GM11168 (cell line): ENCODE data around the gene TOB1.

Experiments used
- in situ Hi-C: fragments of 300-500 bp; cut with MboI; formaldehyde crosslinking; loops from one replicate; pipeline ENCODE4 v1.12.0; 2022; ENCODE audit warnings: low sequenced_read_pairs; ENCODE audit not compliant: unreplicated experiment

The TOB1 gene

GRCh38 chr17:50871898-50872297, 5.7 kb upstream of the TOB1 start:
- in situ Hi-C loops: no loop called here

DNA sequence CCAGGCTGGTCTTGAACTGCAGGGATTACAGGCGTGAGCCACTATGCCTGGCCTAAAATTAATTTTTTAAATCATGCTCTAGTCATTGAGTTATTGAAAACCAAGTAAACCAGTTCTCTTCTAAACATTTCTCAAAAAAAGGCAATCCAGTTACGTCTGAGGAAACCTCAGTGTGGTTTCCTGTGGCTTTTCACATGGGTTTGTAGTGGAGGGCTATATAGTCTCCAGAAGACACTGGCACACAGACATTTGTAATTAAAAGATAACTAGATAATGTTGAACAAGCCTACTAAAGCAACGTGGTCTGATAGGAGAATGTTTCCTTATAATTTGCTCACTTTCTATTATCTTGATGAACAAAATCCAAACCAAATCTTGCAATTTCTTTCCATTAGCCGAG, 5.2 kb upstream of the TOB1 start:
- in situ Hi-C loops: no loop called here

DNA sequence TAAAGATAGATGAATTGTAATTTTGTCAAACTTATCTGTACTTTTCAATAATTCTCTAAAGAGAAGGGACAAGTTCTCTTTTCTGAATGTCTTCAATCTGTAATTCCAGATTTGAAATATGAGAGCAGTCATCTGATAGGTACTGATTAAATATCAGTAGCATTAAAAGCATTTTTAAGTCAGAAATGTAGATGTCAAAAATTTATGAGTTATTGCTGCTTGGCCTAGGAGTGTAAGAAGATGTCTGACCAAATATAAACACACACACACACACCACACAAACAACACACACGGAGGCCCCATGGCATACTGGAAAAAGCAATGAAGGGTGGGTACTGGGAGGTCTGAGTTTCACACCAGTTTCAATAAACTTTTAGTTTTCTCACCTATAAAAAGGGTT, 2.4 kb upstream of the TOB1 start:
- in situ Hi-C loops: no loop called here

DNA sequence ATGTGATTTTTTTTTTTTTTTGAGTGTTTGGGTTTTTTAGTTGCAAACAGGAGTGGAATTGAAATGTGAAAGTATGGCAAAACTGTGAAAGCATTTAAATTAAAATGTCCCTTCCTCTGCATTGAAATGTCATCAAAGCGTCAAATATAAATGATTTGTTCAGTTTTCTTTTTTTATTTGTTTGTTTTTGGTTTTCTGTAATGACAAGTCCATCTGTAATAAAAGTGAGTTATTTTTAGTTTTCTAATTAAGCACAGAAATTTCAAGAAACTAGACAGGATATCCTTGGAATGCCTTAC, 1.9 kb upstream of the TOB1 start:
- in situ Hi-C loops: no loop called here

GRCh38 chr17:50867363-50868139, 1.4 kb upstream of the TOB1 start:
- in situ Hi-C loops: no loop called here

DNA sequence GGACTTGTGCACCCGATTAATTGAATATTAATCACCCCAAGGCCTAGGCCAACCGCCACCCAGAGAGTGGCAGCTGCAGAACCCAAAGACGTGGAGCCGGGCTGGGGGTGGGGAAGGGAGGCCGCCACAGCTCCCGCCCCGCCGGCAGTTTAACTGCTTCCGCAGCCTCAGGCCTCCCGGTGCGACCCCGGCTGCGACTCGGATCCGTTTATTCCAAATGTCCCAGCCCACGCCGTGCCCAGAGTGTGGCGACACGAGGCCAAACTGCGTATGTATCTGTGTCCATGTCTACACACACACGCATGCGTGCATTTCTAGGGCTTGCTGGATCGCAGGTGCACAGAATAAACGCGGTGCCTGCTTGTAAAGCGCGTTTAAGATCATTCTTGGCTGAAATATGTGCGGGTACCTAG, 802 bp upstream of the TOB1 start:
- in situ Hi-C loops: no loop called here

GRCh38 chr17:50865868-50866260, 290 bp downstream of the TOB1 start:
- in situ Hi-C loops: no loop called here

GRCh38 chr17:50865060-50865867, 890 bp downstream of the TOB1 start:
- in situ Hi-C loops: no loop called here

GRCh38 chr17:50864747-50865059, 1.5 kb downstream of the TOB1 start:
- in situ Hi-C loops: loop anchor here (5.0 kb wide), 1 partner anchor 93 kb away; no protein-coding TSS in a partner anchor

DNA sequence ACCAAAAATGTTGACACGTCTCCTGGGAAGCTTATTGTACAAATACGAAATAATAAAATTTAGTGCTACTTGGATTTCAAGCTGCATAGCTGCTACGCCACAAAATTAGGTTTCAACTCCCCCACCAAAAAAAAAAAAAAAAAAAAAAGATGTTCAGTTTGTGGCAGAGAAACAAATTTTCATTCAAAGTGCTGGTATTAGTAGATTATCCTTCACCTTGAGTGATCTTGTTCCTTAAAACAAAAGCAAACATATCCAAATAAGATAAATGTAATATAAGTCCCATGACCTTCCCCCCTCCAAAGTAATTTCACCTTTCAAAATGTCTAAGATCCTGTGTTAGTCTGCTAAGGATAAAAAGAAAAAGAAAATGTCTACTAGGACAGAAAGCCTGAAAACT, 2.2 kb downstream of the TOB1 start:
- in situ Hi-C loops: loop anchor here (5.0 kb wide), 1 partner anchor 93 kb away; no protein-coding TSS in a partner anchor

- in situ Hi-C loops: loop anchor here (5.0 kb wide), 1 partner anchor 94 kb away; no protein-coding TSS in a partner anchor
These were observed 2.8 kb downstream of the TOB1 start for GRCh38 chr17:50863221-50863843.

GRCh38 chr17:50861822-50862528, 4.2 kb downstream of the TOB1 start:
- in situ Hi-C loops: loop anchor here (5.0 kb wide), 1 partner anchor 95 kb away; no protein-coding TSS in a partner anchor

DNA sequence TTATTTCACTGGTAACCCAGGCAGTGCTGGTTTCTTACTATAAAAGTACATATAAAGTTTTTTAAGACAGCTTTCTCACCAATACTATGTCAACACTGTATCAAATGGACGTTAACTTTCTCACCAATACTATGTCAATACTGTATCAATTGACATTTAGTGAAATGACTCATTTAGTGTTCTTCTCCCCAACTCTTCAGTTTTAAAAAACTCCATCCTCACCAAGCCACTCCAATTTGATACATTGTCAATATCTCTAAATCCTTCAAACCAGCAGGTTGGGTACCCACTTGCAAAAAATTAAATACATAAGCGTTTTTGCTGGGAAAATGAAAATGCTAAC, 4.8 kb downstream of the TOB1 start:
- in situ Hi-C loops: loop anchor here (5.0 kb wide), 1 partner anchor 96 kb away; no protein-coding TSS in a partner anchor

DNA sequence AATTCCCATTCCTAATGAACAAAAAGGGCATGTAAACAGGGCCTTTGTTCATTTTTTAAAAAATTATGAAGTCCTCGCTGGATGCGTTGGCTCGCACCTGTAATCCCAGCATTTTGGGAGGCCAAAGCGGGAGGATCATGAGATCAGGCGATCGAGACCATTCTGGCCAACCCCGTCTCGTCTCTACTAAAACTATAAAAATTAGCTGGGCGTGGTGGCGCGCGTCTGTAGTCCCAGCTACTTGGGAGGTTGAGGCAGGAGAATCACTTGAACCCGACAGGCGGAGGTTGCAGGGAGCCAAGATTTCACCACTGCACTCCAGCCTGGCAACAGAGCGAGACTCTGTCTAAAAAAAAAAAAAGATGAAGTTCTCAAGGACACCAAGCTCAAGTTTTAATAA, 6.4 kb downstream of the TOB1 start:
- in situ Hi-C loops: loop anchor here (5.0 kb wide), 1 partner anchor 98 kb away; no protein-coding TSS in a partner anchor

DNA sequence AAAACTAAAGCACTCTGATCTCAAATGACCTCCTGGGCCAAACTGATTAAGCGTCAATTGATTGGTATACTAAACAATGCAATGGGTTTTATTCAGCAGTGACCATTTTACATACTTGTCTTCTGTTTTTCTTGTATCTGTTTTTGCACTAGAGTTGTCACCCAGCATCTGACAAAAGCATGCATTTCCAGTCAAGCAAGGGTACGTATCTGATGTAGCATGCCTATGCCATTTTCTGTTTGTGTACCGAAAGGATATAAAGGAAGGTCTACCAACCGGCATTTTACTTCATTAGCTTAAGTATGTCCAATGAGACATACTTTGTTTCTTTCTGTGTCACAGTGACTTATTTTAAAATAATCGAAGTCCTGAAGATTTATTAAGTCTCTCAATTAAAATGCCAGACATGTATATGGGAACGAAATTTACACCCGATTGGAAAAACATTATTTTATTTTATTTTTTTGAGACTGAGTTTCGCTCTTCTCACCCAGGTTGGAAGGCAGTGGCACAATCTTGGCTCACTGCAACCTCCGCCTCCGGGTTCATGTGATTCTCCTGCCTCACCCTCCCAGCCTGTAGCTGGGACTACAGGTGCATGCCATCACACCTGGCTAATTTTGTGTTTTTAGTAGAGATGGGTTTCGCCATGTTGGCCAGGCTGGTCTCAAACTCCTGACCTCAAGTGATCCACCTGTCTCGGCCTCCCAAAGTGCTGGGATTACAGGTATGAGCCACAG, 7.5 kb downstream of the TOB1 start:
- in situ Hi-C loops: no loop called here

DNA sequence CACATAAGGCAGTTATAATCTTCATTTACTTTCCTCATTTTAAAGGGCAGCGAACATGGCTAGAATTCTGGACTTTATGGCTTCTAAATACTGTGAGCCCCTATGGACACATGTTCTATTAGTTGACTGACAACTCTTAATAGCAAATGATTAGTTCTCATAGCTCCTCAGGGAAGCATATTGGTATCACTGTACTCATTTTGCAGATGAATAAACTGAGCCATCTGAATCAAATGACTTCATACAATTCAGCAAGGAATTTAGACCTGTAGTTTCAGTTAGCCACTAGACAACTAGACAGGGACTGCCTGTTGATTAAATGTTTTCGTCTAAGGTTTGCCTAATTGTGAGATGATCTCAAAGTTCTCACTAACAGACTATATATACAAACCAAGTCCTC, 9.7 kb downstream of the TOB1 start:
- in situ Hi-C loops: no loop called here

GRCh38 chr17:50855708-50856330, 10.3 kb downstream of the TOB1 start:
- in situ Hi-C loops: no loop called here

GRCh38 chr17:50853781-50854180, 12.4 kb downstream of the TOB1 start:
- in situ Hi-C loops: no loop called here

GRCh38 chr17:50853015-50853615, 13.0 kb downstream of the TOB1 start:
- in situ Hi-C loops: no loop called here
